IMR-90 (cell line): ENCODE data around the gene GADD45GIP1. TPM values are rescaled to one million over a fixed set of nuclear protein-coding genes. Genes with fewer than 3 reads are reported as not detected.

ENCODE experiments used
- ATAC-seq: fragments of 200-7000 bp; cut with Tn5 transposase; 2 replicates; pipeline ENCODE4 v1.9.1; 2020; ENCODE audit warnings: low read depth, mild to moderate bottlenecking, moderate library complexity
- BruUV-seq: library from RNA; stranded (reverse); fragments of 400-500 nt; replicated peaks from 2 replicates; lab custom pipeline; 2021; lab: Mats Ljungman, UMichigan
- CTCF ChIA-PET: fragments of 300-600 bp; formaldehyde crosslinking; extraction: SDS; loops from one replicate; lab custom pipeline; 2021; ENCODE audit warnings: antibody characterized with exemption; lab: Yijun Ruan, JAX
- POLR2A ChIA-PET: fragments of 300-600 bp; sonication (Branson Sonifier 250); formaldehyde crosslinking; loops from one replicate; lab custom pipeline; 2022; ENCODE audit warnings: antibody characterized with exemption; ENCODE audit not compliant: unreplicated experiment; lab: Charles Lee
- DNase-seq: peaks from one replicate; pipeline ENCODE4 v3.0.0; 2013
- H2AFZ ChIP-seq: replicated peaks from 2 replicates; pipeline ENCODE3; 2013; ENCODE audit warnings: low read length, mild to moderate bottlenecking; ENCODE audit not compliant: poor library complexity
- H2AK5ac ChIP-seq: 2 replicates; pipeline ENCODE4 v1.6.1; 2013; ENCODE audit warnings: low read depth, low read length, inconsistent platforms
- H2AK9ac ChIP-seq: replicated peaks from 2 replicates; pipeline ENCODE3; 2013; ENCODE audit warnings: mild to moderate bottlenecking, low read depth, low read length, moderate library complexity; ENCODE audit not compliant: poor library complexity
- H2BK120ac ChIP-seq: 2 replicates; pipeline ENCODE4 v1.6.1; 2013; ENCODE audit warnings: low read depth, low read length, inconsistent platforms
- H2BK15ac ChIP-seq: 3 replicates; pipeline ENCODE4 v1.6.1; 2013; ENCODE audit warnings: low read depth, low read length, inconsistent platforms
- H2BK20ac ChIP-seq: 2 replicates; pipeline ENCODE4 v1.6.1; 2013; ENCODE audit warnings: low read depth, mild to moderate bottlenecking, inconsistent platforms, low read length, moderate library complexity
- H2BK5ac ChIP-seq: 2 replicates; pipeline ENCODE4 v1.6.1; 2013; ENCODE audit warnings: mild to moderate bottlenecking, low read depth, low read length, inconsistent platforms; ENCODE audit not compliant: poor library complexity, severe bottlenecking
- H3K14ac ChIP-seq: replicated peaks from 2 replicates; pipeline ENCODE4 v1.6.1; 2013; ENCODE audit warnings: low read depth, low read length, inconsistent platforms
- H3K18ac ChIP-seq: 2 replicates; pipeline ENCODE4 v1.6.1; 2013; ENCODE audit warnings: low read depth, low read length, control low read depth
- H3K23ac ChIP-seq: 2 replicates; pipeline ENCODE4 v1.6.1; 2013; ENCODE audit warnings: low read depth, low read length, inconsistent platforms
- H3K27ac ChIP-seq: 2 replicates; pipeline ENCODE4 v1.5.1; 2013; ENCODE audit warnings: mild to moderate bottlenecking, control low read depth, low read length; ENCODE audit not compliant: insufficient read depth
- H3K27me3 ChIP-seq: 2 replicates; pipeline ENCODE4 v1.6.1; 2013; ENCODE audit warnings: low read length; ENCODE audit not compliant: control insufficient read depth, insufficient read depth
- H3K36me3 ChIP-seq: 2 replicates; pipeline ENCODE4 v1.6.1; 2013; ENCODE audit warnings: low read length, mixed read lengths; ENCODE audit not compliant: control insufficient read depth, insufficient read depth
- H3K4ac ChIP-seq: 2 replicates; pipeline ENCODE4 v1.6.1; 2013; ENCODE audit warnings: low read depth, low read length, inconsistent platforms
- H3K4me1 ChIP-seq: 2 replicates; pipeline ENCODE4 v1.6.1; 2013; ENCODE audit warnings: low read length, mixed read lengths; ENCODE audit not compliant: control insufficient read depth, insufficient read depth
- H3K4me2 ChIP-seq: 2 replicates; pipeline ENCODE4 v1.6.1; 2013; ENCODE audit warnings: low read depth, mild to moderate bottlenecking, control low read depth, low read length, moderate library complexity
- H3K4me3 ChIP-seq: 2 replicates; pipeline ENCODE4 v1.5.1; 2013; ENCODE audit warnings: low read depth, mild to moderate bottlenecking, control low read depth, low read length, moderate library complexity; ENCODE audit not compliant: insufficient read depth
- H3K56ac ChIP-seq: 2 replicates; pipeline ENCODE4 v1.6.1; 2013; ENCODE audit warnings: low read length, inconsistent platforms; ENCODE audit not compliant: insufficient read depth; ENCODE audit errors: extremely low read depth
- H3K79me1 ChIP-seq, 2 experiments: 2 replicates each; pipeline ENCODE4 v1.6.1; 2013; ENCODE audit warnings: low read length in 2 of 2, inconsistent platforms in 1 of 2, low read depth in 1 of 2
- H3K9ac ChIP-seq: 2 replicates; pipeline ENCODE4 v1.6.1; 2013; ENCODE audit warnings: low read depth, low read length, control low read depth
- H3K9me1 ChIP-seq: 2 replicates; pipeline ENCODE4 v1.6.1; 2013; ENCODE audit warnings: low read length, inconsistent platforms; ENCODE audit not compliant: insufficient read depth
- H3K9me3 ChIP-seq: 2 replicates; pipeline ENCODE4 v1.6.1; 2013; ENCODE audit warnings: low read length; ENCODE audit not compliant: control insufficient read depth, insufficient read depth
- H4K20me1 ChIP-seq: 2 replicates; pipeline ENCODE4 v1.6.1; 2013; ENCODE audit warnings: low read length, inconsistent platforms; ENCODE audit not compliant: insufficient read depth
- H4K5ac ChIP-seq: 2 replicates; pipeline ENCODE4 v1.6.1; 2013; ENCODE audit warnings: mild to moderate bottlenecking, low read depth, low read length, control low read depth
- H4K8ac ChIP-seq, 2 experiments: 2 replicates each; pipeline ENCODE4 v1.6.1; 2013; ENCODE audit warnings: low read depth in 2 of 2, low read length in 2 of 2, control low read depth in 1 of 2, inconsistent platforms in 1 of 2
- H4K91ac ChIP-seq: 2 replicates; pipeline ENCODE4 v1.6.1; 2013; ENCODE audit warnings: low read depth, low read length, inconsistent platforms; ENCODE audit not compliant: insufficient read depth
- BHLHE40 ChIP-seq: fragments of 150-350 bp; IDR thresholded peaks from 2 replicates; pipeline ENCODE4 v1.6.1; 2016; ENCODE audit warnings: mild to moderate bottlenecking, low read depth, low read length
- CEBPB ChIP-seq: IDR thresholded peaks from 2 replicates; pipeline ENCODE4 v1.6.1; 2012; ENCODE audit warnings: low read depth, low read length, improper control_type of control experiment
- CHD1 ChIP-seq: IDR thresholded peaks from 2 replicates; pipeline ENCODE4 v1.6.1; 2012; ENCODE audit warnings: low read depth, low read length, improper control_type of control experiment
- FOS ChIP-seq: fragments of 150-350 bp; IDR thresholded peaks from 2 replicates; pipeline ENCODE4 v1.6.1; 2016; ENCODE audit warnings: low read depth, low read length
- NFE2L2 ChIP-seq: fragments of 150-350 bp; IDR thresholded peaks from 2 replicates; pipeline ENCODE4 v1.6.1; 2016; ENCODE audit warnings: low read depth, mild to moderate bottlenecking, low read length
- POLR2A ChIP-seq: IDR thresholded peaks from 2 replicates; pipeline ENCODE4 v1.6.1; 2012; ENCODE audit warnings: mild to moderate bottlenecking, low read depth, low read length
- RAD21 ChIP-seq: IDR thresholded peaks from 2 replicates; pipeline ENCODE4 v1.6.1; 2012; ENCODE audit warnings: low read length, improper control_type of control experiment
- RCOR1 ChIP-seq: IDR thresholded peaks from 2 replicates; pipeline ENCODE4 v1.6.1; 2012; ENCODE audit warnings: mild to moderate bottlenecking, low read length, improper control_type of control experiment; ENCODE audit not compliant: insufficient replicate concordance
- RFX5 ChIP-seq: IDR thresholded peaks from 2 replicates; pipeline ENCODE4 v1.8.0; 2012; ENCODE audit warnings: low read depth, mild to moderate bottlenecking, low read length, moderate library complexity
- USF2 ChIP-seq: fragments of 150-350 bp; IDR thresholded peaks from 2 replicates; pipeline ENCODE4 v1.6.1; 2017; ENCODE audit warnings: mild to moderate bottlenecking, antibody characterized with exemption, low read length, low read depth
- WGBS, 2 experiments: methylation state at CpG; one replicate each; pipeline versions ENCODE4 v1.1.5 to v1.1.7; 2013; ENCODE audit warnings: missing lambda C conversion rate in 2 of 2; ENCODE audit not compliant: insufficient read length in 1 of 2; ENCODE audit errors: extremely low coverage in 2 of 2; 5-methylcytosine and 5-hydroxymethylcytosine counted together
- dilution Hi-C: fragments of 300-500 bp; cut with HindIII; formaldehyde crosslinking; loops from one replicate; pipeline ENCODE4 v1.14.3; 2018; ENCODE audit warnings: low sequenced_read_pairs; ENCODE audit not compliant: unreplicated experiment
- in situ Hi-C: fragments of 300-500 bp; cut with MboI; formaldehyde crosslinking; loops from 3 replicates; pipeline ENCODE4 v1.14.3; 2019; ENCODE audit warnings: low sequenced_read_pairs, inconsistent platforms, mixed read lengths
- intact Hi-C: fragments of 100-400 bp; cut with micrococcal nuclease; formaldehyde crosslinking; loops from 2 replicates; pipeline ENCODE4 v1.10.0; 2022
- polyA plus RNA-seq, 3 experiments: library from polyadenylated mRNA; depleted of rRNA; stranded (reverse); fragments of >200 nt; gene quantifications; 2 replicates each; pipeline ENCODE4 v1.2.3, GENCODE V29; 2012; ENCODE audit warnings: low replicate concordance in 1 of 3
- total RNA-seq: library from RNA; depleted of rRNA; stranded (reverse); fragments of >200 nt; gene quantifications from 2 replicates; pipeline ENCODE4 v1.2.3, GENCODE V29; 2012
- TF ChIP-seq, protein P1 (sequence below): fragments of 150-350 bp; IDR thresholded peaks from 2 replicates; pipeline ENCODE4 v1.6.1; 2016; ENCODE audit warnings: low read depth, mild to moderate bottlenecking, low read length, moderate library complexity, borderline replicate concordance

GADD45GIP1 gene
- total and polyA plus RNA-seq, 2 of the 4 experiments (the other 2 are of a cell fraction) = 13.3 to 42.4 TPM

- no TSS peak for BruUV-seq
- Histone ChIP-seq H3K18ac (no peak overlapping the region), H3K4me1 (peaks cover 20% of the 10 kb centered on the region), H3K9me3 (no peaks in the 10 kb centered on the region), H4K5ac (no peak overlapping the region), H3K4me3 (no peak overlapping the region), H3K27me3 (no peaks in the 10 kb centered on the region), H2AK9ac (peak overlapping the region; percentile 48), H2AK5ac (no peak overlapping the region), H2BK5ac (no peak overlapping the region), H3K56ac (no peak overlapping the region), H3K79me1 (peaks cover 5 to 53% of the 10 kb centered on the region in 2 experiments; a peak in 3 of 4 replicates), H3K9ac (no peak overlapping the region), H3K9me1 (peaks cover 20% of the 10 kb centered on the region), H3K36me3 (peaks cover 21% of the 10 kb centered on the region), H4K8ac (no peak overlapping the region), H3K27ac (no peak overlapping the region), H2AFZ (no peak overlapping the region), H4K20me1 (peaks cover 43% of the 10 kb centered on the region), H3K14ac (no peak overlapping the region), H2BK20ac (no peak overlapping the region), H2BK15ac (no peak overlapping the region), H4K91ac (no peak overlapping the region), H3K23ac (no peak overlapping the region), H3K4me2 (no peak overlapping the region), H2BK120ac (no peak overlapping the region), H3K4ac (no peak overlapping the region)
- ATAC-seq (no peak), DNase-seq (no peak)
- in situ Hi-C loops (no loop called here), dilution Hi-C loops (no loop called here), intact Hi-C loops (no loop called here)
- ChIA-PET CTCF (no interaction called here), POLR2A (no interaction called here)
- no CpG with 5 or more reads among the region's 7 CpGs for whole genome bisulfite sequencing, 2 experiments
- no peak for TF ChIP-seq USF2
- TF ChIP-seq FOS = no peak
- no peak for TF ChIP-seq POLR2A
- TF ChIP-seq, protein P1, sequence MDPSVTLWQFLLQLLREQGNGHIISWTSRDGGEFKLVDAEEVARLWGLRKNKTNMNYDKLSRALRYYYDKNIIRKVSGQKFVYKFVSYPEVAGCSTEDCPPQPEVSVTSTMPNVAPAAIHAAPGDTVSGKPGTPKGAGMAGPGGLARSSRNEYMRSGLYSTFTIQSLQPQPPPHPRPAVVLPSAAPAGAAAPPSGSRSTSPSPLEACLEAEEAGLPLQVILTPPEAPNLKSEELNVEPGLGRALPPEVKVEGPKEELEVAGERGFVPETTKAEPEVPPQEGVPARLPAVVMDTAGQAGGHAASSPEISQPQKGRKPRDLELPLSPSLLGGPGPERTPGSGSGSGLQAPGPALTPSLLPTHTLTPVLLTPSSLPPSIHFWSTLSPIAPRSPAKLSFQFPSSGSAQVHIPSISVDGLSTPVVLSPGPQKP = no peak
- TF ChIP-seq RCOR1 = no peak
- TF ChIP-seq CEBPB = no peak
- TF ChIP-seq NFE2L2 = no peak
- no peak for TF ChIP-seq RFX5
- TF ChIP-seq CHD1 = no peak
- TF ChIP-seq RAD21 = no peak
- no peak for TF ChIP-seq BHLHE40
These were observed 20.4 kb downstream of the GADD45GIP1 start for GRCh38 chr19:12936582-12936981.
